GM12878 (cell line): ENCODE measurements around the gene TMEM239. TPM values are rescaled to one million over a fixed set of nuclear protein-coding genes. Genes with fewer than 3 reads are reported as not detected.

Experiments used
- ATAC-seq: fragments of 200-7000 bp; cut with Tn5 transposase; 3 replicates; pipeline ENCODE4 v1.9.1; 2020; ENCODE audit warnings: mild to moderate bottlenecking, moderate library complexity
- BruUV-seq: library from RNA; stranded (reverse); fragments of 400-500 nt; replicated peaks from 2 replicates; lab custom pipeline; 2021; lab: Mats Ljungman, UMichigan
- CTCF ChIA-PET: fragments of 300-600 bp; sonication (Branson Sonifier 250); formaldehyde crosslinking; extraction: SDS; loops from one replicate; lab custom pipeline; 2021; ENCODE audit warnings: inconsistent platforms; lab: Yijun Ruan, JAX
- POLR2A ChIA-PET: fragments of 350-600 bp; formaldehyde crosslinking; extraction: SDS; loops from one replicate; lab custom pipeline; 2021; ENCODE audit warnings: inconsistent platforms; lab: Charles Lee
- RAD21 ChIA-PET: fragments of 300-600 bp; sonication (Branson Sonifier 250); formaldehyde crosslinking; loops from one replicate; lab custom pipeline; 2023; ENCODE audit warnings: antibody characterized with exemption; ENCODE audit not compliant: unreplicated experiment; lab: Charles Lee
- SMC1A ChIA-PET: fragments of 300-600 bp; sonication (Branson Sonifier 250); formaldehyde crosslinking; loops from one replicate; lab custom pipeline; 2023; ENCODE audit not compliant: unreplicated experiment, uncharacterized antibody; lab: Charles Lee
- DNase-seq: peaks from one replicate; pipeline ENCODE4 v3.0.0-alpha.2; 2011; ENCODE audit warnings: low read depth, low spot score
- FAIRE-seq: peaks from 3 replicates; lab custom pipeline; 2011; peaks lifted over from hg19 to GRCh38; lab: Jason Lieb, UNC
- H2AFZ ChIP-seq: 2 replicates; pipeline ENCODE4 v1.6.0; 2011; ENCODE audit warnings: low read depth, low read length, control low read depth; ENCODE audit not compliant: control insufficient read depth
- H3K27ac ChIP-seq: 2 replicates; pipeline ENCODE4 v1.5.1; 2011; ENCODE audit warnings: control low read depth; ENCODE audit not compliant: control insufficient read depth, insufficient read depth
- H3K27me3 ChIP-seq, 2 experiments: replicated peaks in 1 of 2; 2 replicates each; pipeline versions ENCODE4 v1.6.0 to v1.6.1; 2011; ENCODE audit warnings: low read length in 1 of 2; ENCODE audit not compliant: control insufficient read depth in 2 of 2, insufficient read depth in 2 of 2
- H3K36me3 ChIP-seq, 2 experiments: 2 replicates each; pipeline ENCODE4 v1.5.1; 2011; ENCODE audit warnings: low read length in 1 of 2; ENCODE audit not compliant: control insufficient read depth in 2 of 2, insufficient read depth in 2 of 2
- H3K4me1 ChIP-seq: 2 replicates; pipeline ENCODE4 v1.6.1; 2011; ENCODE audit warnings: mild to moderate bottlenecking, low read length, moderate library complexity, mixed read lengths; ENCODE audit not compliant: control insufficient read depth, insufficient read depth
- H3K4me2 ChIP-seq: 2 replicates; pipeline ENCODE4 v1.6.0; 2011; ENCODE audit warnings: control low read depth; ENCODE audit not compliant: control insufficient read depth, insufficient read depth
- H3K4me3 ChIP-seq: fragments of 200-600 bp; sonication (generic); 2 replicates; pipeline ENCODE4 v1.5.1; 2016
- H3K79me2 ChIP-seq: 2 replicates; pipeline ENCODE4 v1.6.0; 2011; ENCODE audit warnings: low read length; ENCODE audit not compliant: control insufficient read depth, insufficient read depth
- H3K9ac ChIP-seq: 2 replicates; pipeline ENCODE4 v1.8.0; 2011; ENCODE audit warnings: low read length, control low read depth, mixed read lengths; ENCODE audit not compliant: control insufficient read depth, insufficient read depth
- H3K9me3 ChIP-seq: replicated peaks from 3 replicates; pipeline ENCODE4 v1.5.1; 2011; ENCODE audit warnings: mild to moderate bottlenecking, low read length; ENCODE audit not compliant: control insufficient read depth, insufficient read depth
- H4K20me1 ChIP-seq: 2 replicates; pipeline ENCODE4 v1.6.0; 2011; ENCODE audit not compliant: control insufficient read depth, insufficient read depth
- ASH2L ChIP-seq: fragments of 300-600, 200-600 bp; sonication (generic); IDR thresholded peaks from 2 replicates; pipeline ENCODE4 v1.6.1; 2017; ENCODE audit warnings: low read depth, mild to moderate bottlenecking, borderline replicate concordance
- CEBPB ChIP-seq, 2 experiments: fragments of 150-350 bp in 1 of 2; IDR thresholded peaks; 2 replicates each; pipeline ENCODE4 v1.6.1; 2012 to 2014; ENCODE audit warnings: low read depth in 2 of 2, low read length in 2 of 2, borderline replicate concordance in 1 of 2, inconsistent platforms in 1 of 2
- EZH2 ChIP-seq: IDR thresholded peaks from 2 replicates; pipeline ENCODE4 v1.6.1; 2012; ENCODE audit warnings: low read depth, mild to moderate bottlenecking, control low read depth, inconsistent platforms, low read length, borderline replicate concordance; ENCODE audit not compliant: control insufficient read depth
- FOS ChIP-seq: IDR thresholded peaks from 3 replicates; pipeline ENCODE4 v1.6.1; 2011; ENCODE audit warnings: borderline replicate concordance; ENCODE audit not compliant: insufficient read length; ENCODE audit errors: extremely low read depth
- GATAD2B ChIP-seq: fragments of 450-650 bp; conservative IDR thresholded peaks from 2 replicates; pipeline ENCODE4 v1.6.1; 2017; ENCODE audit warnings: low read depth, mild to moderate bottlenecking, moderate library complexity
- HCFC1 ChIP-seq: fragments of 150-350 bp; IDR thresholded peaks from 2 replicates; pipeline ENCODE4 v1.6.1; 2014; ENCODE audit warnings: low read length
- HDAC6 ChIP-seq: fragments of 200-600 bp; sonication (generic); IDR thresholded peaks from one replicate; pipeline ENCODE4 v1.8.0; 2017; ENCODE audit warnings: antibody characterized with exemption; ENCODE audit not compliant: unreplicated experiment
- MLLT1 ChIP-seq: fragments of 450-650 bp; IDR thresholded peaks from 2 replicates; pipeline ENCODE4 v1.6.1; 2016; ENCODE audit warnings: mild to moderate bottlenecking
- MTA2 ChIP-seq: fragments of 450-650 bp; IDR thresholded peaks from 2 replicates; pipeline ENCODE4 v1.6.1; 2016; ENCODE audit warnings: low read depth, mild to moderate bottlenecking, moderate library complexity
- PML ChIP-seq: IDR thresholded peaks from 2 replicates; pipeline ENCODE4 v1.6.1; 2012; ENCODE audit warnings: low read length, inconsistent platforms
- SMARCA5 ChIP-seq: fragments of 450-650 bp; IDR thresholded peaks from 2 replicates; pipeline ENCODE4 v1.6.1; 2017; ENCODE audit warnings: mild to moderate bottlenecking
- TCF3 ChIP-seq: IDR thresholded peaks from 2 replicates; pipeline ENCODE4 v1.6.1; 2012; ENCODE audit warnings: low read depth, mild to moderate bottlenecking, low read length, borderline replicate concordance; ENCODE audit not compliant: insufficient read depth
- TCF7 ChIP-seq: IDR thresholded peaks from 2 replicates; pipeline ENCODE4 v1.6.1; 2014; ENCODE audit warnings: antibody characterized with exemption, borderline replicate concordance
- YY1 ChIP-seq: IDR thresholded peaks from 2 replicates; pipeline ENCODE4 v1.6.1; 2011; ENCODE audit warnings: low read depth, mild to moderate bottlenecking, low read length
- WGBS: methylation state at CpG from one replicate; pipeline ENCODE4 v1.1.6; 2016; ENCODE audit warnings: low lambda C conversion rate; ENCODE audit not compliant: insufficient replicate concordance, insufficient coverage; ENCODE audit errors: missing lambda C conversion rate; 5-methylcytosine and 5-hydroxymethylcytosine counted together
- in situ Hi-C: fragments of 300-500 bp; cut with MboI; formaldehyde crosslinking; loops from 9 replicates; pipeline ENCODE4 v1.14.3; 2018; ENCODE audit warnings: mixed read lengths
- intact Hi-C: fragments of 100-400 bp; cut with micrococcal nuclease; formaldehyde crosslinking; loops from one replicate; pipeline ENCODE4 v1.14.2; 2022; ENCODE audit not compliant: unreplicated experiment
- polyA plus RNA-seq, 11 experiments: library from polyadenylated mRNA; depleted of rRNA in 4 of 11; unstranded in 6 of 11; stranded (reverse) in 5 of 11; fragments of >200 nt; fragmentation: Nextera tagmentation in 4 of 11; fragmentation: Illumina TruSeq in 1 of 11; extraction: Ambion mirVana in 4 of 11; extraction: Trizol in 1 of 11; gene quantifications; 1 replicate in 1 of 11; 2 replicates in 10 of 11; pipeline versions ENCODE4 v1.2.1 to v1.2.3, GENCODE V29; 2011 to 2016; ENCODE audit warnings: inconsistent platforms in 2 of 11, missing spikeins in 2 of 11, low read depth in 1 of 11
- total RNA-seq, 4 experiments: library from RNA; depleted of rRNA in 3 of 4; stranded (reverse); fragments of >200 nt in 3 of 4; fragmentation: Illumina TruSeq in 1 of 4; extraction: Trizol in 1 of 4; gene quantifications; 2 replicates each; pipeline versions ENCODE4 v1.2.1 to v1.2.3, GENCODE V29; 2013 to 2021
- TF ChIP-seq, protein P1 (sequence below): fragments of 450-650 bp; conservative IDR thresholded peaks from 2 replicates; pipeline ENCODE4 v1.6.1; 2017; ENCODE audit warnings: mild to moderate bottlenecking, moderate library complexity

TMEM239 gene
- total and polyA plus RNA-seq, 10 of the 15 experiments (the other 5 are each of a cell fraction or from before 2014, with no cell fraction given): not detected

DNA sequence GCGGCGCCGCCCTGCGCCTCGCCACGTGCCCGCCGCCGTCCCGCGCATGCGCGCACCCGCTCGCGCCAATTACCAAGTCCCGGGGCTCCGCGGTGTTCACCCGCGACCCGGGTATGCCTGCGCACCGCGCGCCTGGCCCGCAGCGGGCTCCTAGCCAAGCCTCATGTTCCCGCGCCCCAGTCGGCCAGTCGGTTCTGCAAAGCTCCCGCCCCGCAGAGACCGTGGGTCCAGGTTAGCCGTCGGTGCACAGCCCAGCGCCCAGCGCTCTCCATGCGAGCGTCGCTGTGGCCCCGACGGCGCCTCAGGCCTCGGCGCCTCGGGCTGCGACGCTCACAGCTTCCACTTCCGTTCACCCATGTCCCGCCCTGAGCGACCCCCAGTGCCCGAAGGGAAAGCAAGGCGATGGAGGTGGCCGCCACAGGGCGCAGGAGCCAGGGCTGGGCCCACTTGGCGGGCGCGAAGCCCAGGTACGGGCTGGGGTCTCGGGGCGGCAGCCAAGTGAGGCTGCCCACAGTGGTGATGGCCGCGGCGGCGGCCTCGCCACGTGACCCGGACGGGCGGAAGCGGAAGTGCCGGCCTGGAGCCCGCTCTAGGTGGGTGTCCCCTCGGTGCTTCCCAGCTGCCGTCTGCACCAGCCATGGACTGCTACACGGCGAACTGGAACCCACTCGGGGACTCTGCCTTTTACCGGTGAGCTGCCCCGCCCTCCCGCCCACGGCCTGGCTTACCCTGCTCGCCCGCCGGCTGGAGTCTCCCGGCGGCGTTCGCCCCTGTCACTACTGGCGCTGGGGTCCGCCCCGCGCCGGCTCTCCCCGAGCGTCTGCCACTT, 24.2 kb downstream of the TMEM239 start, which contains the start of the genes PCED1A and VPS16 (continued):
- no peak; the same call in 1 of the 2 replicates for TF ChIP-seq PML
- peak; percentile 91 for TF ChIP-seq HCFC1
- TF ChIP-seq ASH2L: no peak
- no peak for TF ChIP-seq MLLT1
- TF ChIP-seq EZH2: no peak
- no peak for TF ChIP-seq TCF7
- TF ChIP-seq, all 136 proteins: peak for 42

DNA sequence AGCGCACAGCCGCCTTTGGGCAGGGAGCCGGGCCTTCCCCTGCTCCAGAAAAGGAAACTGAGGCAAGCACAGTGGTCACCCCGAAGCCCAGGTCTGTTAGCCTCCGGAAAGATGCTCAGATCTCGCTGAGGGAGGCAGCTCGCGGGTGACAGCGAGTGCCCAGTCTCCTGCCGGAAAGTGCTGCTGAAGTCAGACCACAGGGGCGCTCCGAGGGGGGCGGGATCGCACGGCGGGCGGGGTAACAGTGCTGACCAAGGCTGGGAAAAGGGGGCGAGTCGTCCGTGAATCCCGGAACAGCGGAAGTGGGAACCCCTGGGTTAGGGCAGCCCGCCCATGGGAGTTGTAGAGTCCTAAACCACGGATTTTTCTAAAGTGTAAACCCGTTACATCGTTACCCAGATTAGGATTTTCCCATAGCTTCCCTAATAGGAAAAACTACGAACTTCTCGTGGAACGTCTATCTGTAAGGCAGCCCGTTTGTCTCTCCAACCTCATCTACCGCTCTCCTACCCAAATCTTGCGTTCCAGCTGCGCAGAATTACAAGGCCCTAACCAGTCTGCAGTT, 24.9 kb downstream of the TMEM239 start:
- FAIRE-seq: no peak
- in situ Hi-C loops: no loop called here
- no peak for TF ChIP-seq FOS
- TF ChIP-seq YY1: no peak
- TF ChIP-seq HDAC6: peak; percentile 11
- TF ChIP-seq GATAD2B: 0 out of 2 replicates have a peak, but pooled peaks have one; percentile 23
- TF ChIP-seq TCF3: no peak
- TF ChIP-seq CEBPB (IDR thresholded peaks at IDR 0.05; ENCODE audit: borderline replicate concordance in 1 of 2, low read depth in 2 of 2, low read length in 2 of 2): no peak
- peak; percentile 76; the same call in 1 of the 2 replicates for TF ChIP-seq MLLT1
- no peak for TF ChIP-seq SMARCA5
- TF ChIP-seq, protein P1, sequence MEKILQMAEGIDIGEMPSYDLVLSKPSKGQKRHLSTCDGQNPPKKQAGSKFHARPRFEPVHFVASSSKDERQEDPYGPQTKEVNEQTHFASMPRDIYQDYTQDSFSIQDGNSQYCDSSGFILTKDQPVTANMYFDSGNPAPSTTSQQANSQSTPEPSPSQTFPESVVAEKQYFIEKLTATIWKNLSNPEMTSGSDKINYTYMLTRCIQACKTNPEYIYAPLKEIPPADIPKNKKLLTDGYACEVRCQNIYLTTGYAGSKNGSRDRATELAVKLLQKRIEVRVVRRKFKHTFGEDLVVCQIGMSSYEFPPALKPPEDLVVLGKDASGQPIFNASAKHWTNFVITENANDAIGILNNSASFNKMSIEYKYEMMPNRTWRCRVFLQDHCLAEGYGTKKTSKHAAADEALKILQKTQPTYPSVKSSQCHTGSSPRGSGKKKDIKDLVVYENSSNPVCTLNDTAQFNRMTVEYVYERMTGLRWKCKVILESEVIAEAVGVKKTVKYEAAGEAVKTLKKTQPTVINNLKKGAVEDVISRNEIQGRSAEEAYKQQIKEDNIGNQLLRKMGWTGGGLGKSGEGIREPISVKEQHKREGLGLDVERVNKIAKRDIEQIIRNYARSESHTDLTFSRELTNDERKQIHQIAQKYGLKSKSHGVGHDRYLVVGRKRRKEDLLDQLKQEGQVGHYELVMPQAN: peak; percentile 37; the same call in 1 of the 2 replicates
- TF ChIP-seq MTA2: no peak

More for the DNA sequence above, 24.9 kb downstream of the TMEM239 start:
- ChIA-PET SMC1A (no interaction called here), POLR2A (interaction anchor here (0.6 to 1.3 kb wide), 4 partner anchors 30 to 189 kb away, joined by 3 to 4 read pairs (median 4); partner anchors contain the start of gene PTPRA), RAD21 (no interaction called here), CTCF (interaction anchor here (0.7 kb wide), 1 partner anchor 271 kb away, joined by 3 read pairs; no protein-coding TSS in a partner anchor)
- ATAC-seq (peak; percentile 59), DNase-seq (no peak)
- no peaks in the 10 kb centered on the region for H3K9me3 ChIP-seq
- peaks cover 14% of the 10 kb centered on the region for H3K4me1 ChIP-seq
- H3K4me3 ChIP-seq: peak overlapping the region; percentile 99
- peak overlapping the region; percentile 64 for H3K27ac ChIP-seq
- peaks cover 6% of the 10 kb centered on the region; the same call in 1 of the 2 replicates for H3K79me2 ChIP-seq
- WGBS: 11% methylated on average over 32 of the region's 33 CpGs
- peak overlapping the region; percentile 82 for H3K9ac ChIP-seq
- H2AFZ ChIP-seq: peak overlapping the region; percentile 98
- no peaks in the 10 kb centered on the region for H3K27me3 ChIP-seq
- H4K20me1 ChIP-seq: no peaks in the 10 kb centered on the region
- BruUV-seq: TSS peak; percentile 81
- H3K36me3 ChIP-seq: no peaks in the 10 kb centered on the region
- intact Hi-C loops: loop anchor here (5.0 kb wide), 1 partner anchor 71 kb away; no protein-coding TSS in a partner anchor
- peak overlapping the region; percentile 68 for H3K4me2 ChIP-seq
